Upper lobe of right lung (tissue), 1 donor: ENCODE data around the gene CNTD1. TPM values are rescaled to one million over a fixed set of nuclear protein-coding genes. Genes with fewer than 3 reads are reported as not detected.
A peak's percentile ranks its signal among the peaks of the same experiment; 100 is the strongest.

ENCODE experiments used
- ATAC-seq: fragments of 200-7000 bp; cut with Tn5 transposase; one replicate; pipeline ENCODE4 v1.9.1; 2020; ENCODE audit warnings: mild to moderate bottlenecking, moderate library complexity
- DNase-seq: peaks from one replicate; pipeline ENCODE4 v3.0.0-alpha.2; 2020
- H3K27ac ChIP-seq: fragments of 200-600 bp; one replicate; pipeline ENCODE4 v1.8.0; 2022
- H3K27me3 ChIP-seq: fragments of 200-600 bp; one replicate; pipeline ENCODE4 v1.8.0; 2022; ENCODE audit warnings: mild to moderate bottlenecking
- H3K36me3 ChIP-seq: fragments of 200-600 bp; one replicate; pipeline ENCODE4 v1.8.0; 2022
- H3K4me1 ChIP-seq: fragments of 200-600 bp; one replicate; pipeline ENCODE4 v1.8.0; 2022
- H3K4me3 ChIP-seq: fragments of 200-600 bp; one replicate; pipeline ENCODE4 v1.8.0; 2022; ENCODE audit warnings: mild to moderate bottlenecking
- H3K9me3 ChIP-seq: fragments of 200-600 bp; one replicate; pipeline ENCODE4 v1.8.0; 2022
- intact Hi-C: fragments of 100-400 bp; cut with DNase I; formaldehyde crosslinking; loops from one replicate; pipeline ENCODE4 v1.11.0; 2022
- total RNA-seq: library from RNA; stranded (reverse); fragmentation: NEBNext Ultra II Directional; extraction: Animal tissue kit (Norgen Biotek cat#: 25700); gene quantifications from one replicate; pipeline ENCODE4 v1.2.1, GENCODE V29; 2021
- TF ChIP-seq, protein P1 (sequence below): fragments of 200-600 bp; IDR thresholded peaks from one replicate; pipeline ENCODE4 v1.8.0; 2022; ENCODE audit warnings: antibody characterized with exemption
- donor health status: DM: no; HTN: yes; CAD: no; lungs with severe emphysema.

The CNTD1 gene
- total RNA-seq, 1 donor from 2014 or later, result 0.14 TPM

DNA sequence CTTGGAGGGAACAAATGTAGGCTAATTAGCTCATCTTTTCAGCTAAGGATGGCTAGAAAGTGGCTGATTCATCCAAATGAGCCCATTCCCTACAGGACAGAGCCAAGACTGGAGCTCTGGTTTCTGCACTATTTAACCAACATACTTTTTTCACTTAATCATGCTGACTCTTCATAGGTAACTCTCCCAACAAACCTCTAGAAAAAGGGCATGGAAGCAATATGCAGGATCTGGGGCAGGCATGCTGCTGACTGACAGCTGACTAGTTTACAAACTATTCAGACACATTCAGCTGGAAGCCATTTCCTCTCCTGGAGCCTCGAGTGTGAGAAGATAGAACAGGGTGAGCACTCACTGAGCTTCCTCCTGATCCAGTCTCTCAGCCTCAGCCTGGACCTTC lies 19.2 kb downstream of the CNTD1 start:
- TF ChIP-seq, protein P1, sequence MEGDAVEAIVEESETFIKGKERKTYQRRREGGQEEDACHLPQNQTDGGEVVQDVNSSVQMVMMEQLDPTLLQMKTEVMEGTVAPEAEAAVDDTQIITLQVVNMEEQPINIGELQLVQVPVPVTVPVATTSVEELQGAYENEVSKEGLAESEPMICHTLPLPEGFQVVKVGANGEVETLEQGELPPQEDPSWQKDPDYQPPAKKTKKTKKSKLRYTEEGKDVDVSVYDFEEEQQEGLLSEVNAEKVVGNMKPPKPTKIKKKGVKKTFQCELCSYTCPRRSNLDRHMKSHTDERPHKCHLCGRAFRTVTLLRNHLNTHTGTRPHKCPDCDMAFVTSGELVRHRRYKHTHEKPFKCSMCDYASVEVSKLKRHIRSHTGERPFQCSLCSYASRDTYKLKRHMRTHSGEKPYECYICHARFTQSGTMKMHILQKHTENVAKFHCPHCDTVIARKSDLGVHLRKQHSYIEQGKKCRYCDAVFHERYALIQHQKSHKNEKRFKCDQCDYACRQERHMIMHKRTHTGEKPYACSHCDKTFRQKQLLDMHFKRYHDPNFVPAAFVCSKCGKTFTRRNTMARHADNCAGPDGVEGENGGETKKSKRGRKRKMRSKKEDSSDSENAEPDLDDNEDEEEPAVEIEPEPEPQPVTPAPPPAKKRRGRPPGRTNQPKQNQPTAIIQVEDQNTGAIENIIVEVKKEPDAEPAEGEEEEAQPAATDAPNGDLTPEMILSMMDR, result no peak
- Histone ChIP-seq H3K27me3 (no peaks in the 10 kb centered on the region), H3K4me3 (no peak overlapping the region), H3K9me3 (no peaks in the 10 kb centered on the region), H3K36me3 (peaks cover 88% of the 10 kb centered on the region), H3K27ac (no peak overlapping the region), H3K4me1 (peaks cover 5% of the 10 kb centered on the region)
- no peak for DNase-seq
- no peak for ATAC-seq
- intact Hi-C loops, result loop anchor here (10.0 kb wide), 1 partner anchor 103 kb away; no protein-coding TSS in a partner anchor

DNA sequence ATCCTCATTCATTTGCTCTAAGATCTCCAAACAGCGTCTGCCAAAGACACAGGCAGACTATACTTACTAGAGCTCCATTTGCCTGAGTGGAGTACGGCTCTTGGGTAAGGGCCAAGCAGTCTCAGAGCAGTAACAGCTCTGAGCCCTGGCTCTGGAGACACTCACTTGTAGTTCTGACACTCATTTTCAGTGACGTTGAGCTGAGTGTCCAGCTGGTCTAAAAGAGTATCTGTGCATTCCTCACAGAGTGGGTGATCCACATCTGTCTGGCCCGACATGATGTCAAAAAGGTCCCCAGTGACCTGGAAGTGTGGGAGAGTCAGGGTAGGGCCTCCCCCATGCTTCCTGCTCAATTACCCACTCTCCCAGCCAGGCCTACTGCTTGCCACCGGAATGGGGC lies 19.7 kb downstream of the CNTD1 start:
- no peak for DNase-seq
- H3K4me1 ChIP-seq, result peaks cover 10% of the 10 kb centered on the region
- intact Hi-C loops, result loop anchor here (10.0 kb wide), 1 partner anchor 104 kb away; no protein-coding TSS in a partner anchor
- H3K9me3 ChIP-seq, result no peaks in the 10 kb centered on the region
- no peaks in the 10 kb centered on the region for H3K27me3 ChIP-seq
- H3K27ac ChIP-seq, result no peak overlapping the region
- TF ChIP-seq, protein P1, result no peak
- peaks cover 83% of the 10 kb centered on the region for H3K36me3 ChIP-seq
- H3K4me3 ChIP-seq, result no peak overlapping the region
- no peak for ATAC-seq

DNA sequence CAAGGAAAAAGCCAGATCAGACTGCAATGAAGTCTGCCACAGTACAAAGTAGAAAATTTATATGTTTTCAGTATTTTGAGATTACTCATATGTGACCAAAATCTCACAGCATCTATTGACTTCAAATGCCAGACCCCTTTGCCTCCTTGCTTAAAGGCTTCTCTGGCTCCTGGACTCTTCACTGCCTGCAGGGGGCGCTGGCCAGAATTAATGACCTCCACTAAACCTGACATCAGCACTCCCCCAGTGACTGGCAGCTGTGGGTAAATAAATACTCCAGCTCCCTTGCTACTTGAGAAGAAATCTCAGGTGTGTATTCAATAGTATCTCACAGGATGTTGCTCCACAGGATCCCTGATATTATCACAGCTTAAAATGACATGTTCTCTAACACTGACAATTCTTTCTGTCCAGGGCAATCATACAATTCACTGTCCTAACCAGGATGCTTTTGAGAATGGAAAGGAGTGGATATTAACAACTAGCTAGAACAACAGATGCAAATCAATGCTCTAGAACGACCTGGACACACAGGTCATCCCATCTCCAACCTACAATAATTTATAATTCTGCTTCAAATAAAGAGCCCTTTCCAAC lies 21.4 kb downstream of the CNTD1 start:
- intact Hi-C loops, result loop anchor here (10.0 kb wide), 1 partner anchor 105 kb away; no protein-coding TSS in a partner anchor
- ATAC-seq (peak; percentile 30), DNase-seq (peak; percentile 74)
- H3K4me3 ChIP-seq, result no peak overlapping the region
- H3K9me3 ChIP-seq, result no peaks in the 10 kb centered on the region
- peaks cover 68% of the 10 kb centered on the region for H3K36me3 ChIP-seq
- TF ChIP-seq, protein P1, result peak; percentile 70
- no peak overlapping the region for H3K27ac ChIP-seq
- peaks cover 14% of the 10 kb centered on the region for H3K4me1 ChIP-seq
- no peaks in the 10 kb centered on the region for H3K27me3 ChIP-seq

DNA sequence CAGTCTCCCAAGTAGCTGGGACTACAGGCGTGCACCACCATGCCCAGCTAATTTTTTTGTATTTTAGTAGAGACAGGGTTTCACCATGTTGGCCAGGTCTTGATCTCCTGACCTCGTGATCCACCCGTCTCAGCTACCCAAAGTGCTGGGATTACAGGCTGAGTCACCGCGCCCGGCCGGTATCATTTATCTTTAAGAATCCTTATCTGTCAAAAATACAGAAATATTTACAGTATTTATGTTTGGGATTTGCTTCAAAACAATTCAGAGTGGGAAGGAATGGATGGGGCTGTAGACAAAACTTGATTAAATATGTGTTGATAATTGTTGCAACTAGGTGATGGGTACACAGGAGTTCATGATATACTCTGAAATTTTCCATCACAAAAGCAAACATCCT lies 22.5 kb downstream of the CNTD1 start:
- ATAC-seq (no peak), DNase-seq (no peak)
- Histone ChIP-seq H3K27me3 (no peaks in the 10 kb centered on the region), H3K36me3 (peaks cover 56% of the 10 kb centered on the region), H3K4me1 (peaks cover 14% of the 10 kb centered on the region), H3K9me3 (no peaks in the 10 kb centered on the region), H3K4me3 (no peak overlapping the region), H3K27ac (no peak overlapping the region)
- intact Hi-C loops, result no loop called here
- TF ChIP-seq, protein P1, result no peak

DNA sequence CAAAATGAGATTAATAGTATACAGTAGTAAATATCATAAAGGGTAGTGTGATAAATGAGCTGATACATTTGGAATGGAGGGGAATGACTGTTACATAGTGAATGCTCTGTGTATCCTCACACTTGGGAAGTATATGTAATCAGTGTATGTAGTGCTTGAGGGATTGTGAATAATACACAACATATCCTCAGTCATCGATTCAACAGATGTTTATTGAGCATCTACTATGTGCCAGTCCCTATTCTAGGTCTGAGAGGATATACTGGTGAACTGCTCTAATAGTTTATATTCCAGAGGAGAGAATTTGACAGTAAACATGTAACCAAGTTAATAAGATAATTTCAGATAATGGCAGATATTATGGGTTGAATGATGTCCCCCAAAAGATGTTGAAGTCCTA lies 28.8 kb downstream of the CNTD1 start:
- Histone ChIP-seq H3K9me3 (no peaks in the 10 kb centered on the region), H3K4me3 (no peak overlapping the region), H3K27me3 (no peaks in the 10 kb centered on the region), H3K4me1 (peaks cover 12% of the 10 kb centered on the region), H3K27ac (no peak overlapping the region), H3K36me3 (no peaks in the 10 kb centered on the region)
- intact Hi-C loops, result no loop called here
- TF ChIP-seq, protein P1, result no peak
- ATAC-seq (no peak), DNase-seq (no peak)
